ENCODE results near the gene CFAP54.
A peak's percentile ranks its signal among the peaks of the same experiment; 100 is the strongest.

The CFAP54 gene

GRCh38 chr12:96902076-96902475, 412.7 kb downstream of the CFAP54 start:
- peak in 1 of 2 experiments; percentile 16 for DNase-seq

- DNase-seq = no peak
Observed at GRCh38 chr12:96906498-96906848, 417.1 kb downstream of the CFAP54 start.

GRCh38 chr12:96906849-96907670, 417.7 kb downstream of the CFAP54 start, which contains the start of gene NEDD1:
Gene NEDD1, plus strand, starts transcription at chr12:96907257. Its CDS starts 2,503 bp downstream, at chr12:96909760.
- DNase-seq = peak; percentile 15 to 48

- DNase-seq = peak; percentile 24 to 36
Observed at GRCh38 chr12:96907671-96908422, 418.5 kb downstream of the CFAP54 start.

- no peak for DNase-seq
Observed at GRCh38 chr12:96908423-96908675, 419.0 kb downstream of the CFAP54 start.

GRCh38 chr12:96912261-96912660, 422.9 kb downstream of the CFAP54 start:
- no peak for DNase-seq

- DNase-seq = no peak
Observed at GRCh38 chr12:96912943-96913342, 423.6 kb downstream of the CFAP54 start.

GRCh38 chr12:96919510-96920210, 430.3 kb downstream of the CFAP54 start:
- no peak for DNase-seq

Data from Kasumi-1 (cell line).